Stomach (tissue), 9 donors: ENCODE measurements around the gene ZNF112. TPM values are rescaled to one million over a fixed set of nuclear protein-coding genes. Genes with fewer than 3 reads are reported as not detected.
"Not testable (repeated sequence)": the region's sequence is repeated elsewhere in the genome, so short reads cannot be mapped to it uniquely, and the experiment has no call there.

ENCODE experiments used
- DNase-seq, 2 donors: peaks; one replicate each; pipeline versions ENCODE4 v3.0.0 to v3.0.0-alpha.2; 2013 to 2019
- H3K27ac ChIP-seq, 5 donors: fragments of 200-600 bp in 4 of 5; sonication (generic) in 4 of 5; one replicate each; pipeline ENCODE4 v1.5.1; 2013 to 2019; ENCODE audit warnings: mild to moderate bottlenecking in 1 of 5, moderate library complexity in 1 of 5
- H3K27me3 ChIP-seq, 3 donors: fragments of 200-600 bp; sonication (generic); one replicate each; pipeline ENCODE4 v1.5.1; 2017 to 2019; ENCODE audit warnings: mixed run types in 1 of 3
- H3K36me3 ChIP-seq, 4 donors: fragments of 200-600 bp; sonication (generic); 1 replicate in 3 of 4; 2 replicates in 1 of 4; pipeline ENCODE4 v1.5.1; 2016 to 2019
- H3K4me1 ChIP-seq, 4 donors: fragments of 200-600 bp; sonication (generic); one replicate each; pipeline ENCODE4 v1.5.1; 2016 to 2019
- H3K4me3 ChIP-seq, 4 donors: fragments of 200-600 bp; sonication (generic) in 3 of 4; one replicate each; pipeline ENCODE4 v1.5.1; 2016 to 2019; ENCODE audit warnings: mild to moderate bottlenecking in 1 of 4
- H3K9me3 ChIP-seq, 4 donors: fragments of 200-600 bp; sonication (generic); one replicate each; pipeline ENCODE4 v1.5.1; 2016 to 2019
- CTCF ChIP-seq, 7 experiments: fragments of 450-650 bp in 4 of 7; fragments of 200-600 bp in 3 of 7; sonication (generic) in 3 of 7; IDR thresholded peaks; one replicate each; pipeline ENCODE4 v1.5.1; 2016 to 2019; ENCODE audit warnings: antibody characterized with exemption in 7 of 7, control low read depth in 2 of 7, mild to moderate bottlenecking in 1 of 7
- EP300 ChIP-seq: sonication (generic); formaldehyde crosslinking; IDR thresholded peaks from one replicate; pipeline ENCODE4 v1.6.1; 2017; ENCODE audit warnings: antibody characterized with exemption
- POLR2A ChIP-seq, 4 donors: fragments of 450-650 bp; IDR thresholded peaks; one replicate each; pipeline ENCODE4 v1.6.1; 2016; ENCODE audit warnings: antibody characterized with exemption in 4 of 4, control low read depth in 2 of 4, mild to moderate bottlenecking in 1 of 4, moderate library complexity in 1 of 4
- POLR2AphosphoS5 ChIP-seq, 3 donors: sonication (generic); formaldehyde crosslinking; IDR thresholded peaks; one replicate each; pipeline ENCODE4 v1.6.1; 2016; ENCODE audit warnings: antibody characterized with exemption in 3 of 3
- WGBS, 5 donors: extraction: QIAGEN DNeasy Blood & Tissue Kit in 3 of 5; methylation state at CpG; one replicate each; pipeline versions ENCODE4 v1.1.5 to v1.1.7; 2013 to 2018; 5-methylcytosine and 5-hydroxymethylcytosine counted together
- intact Hi-C: fragments of 100-400 bp; cut with DNase I; formaldehyde crosslinking; loops from one replicate; pipeline ENCODE4 v1.15.1; 2023; ENCODE audit warnings: low total_unique reads
- polyA plus RNA-seq, 3 donors: library from polyadenylated mRNA; stranded (reverse); fragments of 200-250 nt; gene quantifications; one replicate each; pipeline ENCODE4 v1.2.3, GENCODE V29; 2013
- total RNA-seq, 5 donors: library from RNA; depleted of rRNA; stranded (reverse); fragments of >200 nt; gene quantifications; one replicate each; pipeline versions ENCODE4 v1.1.0 to v1.2.3, GENCODE V29; 2014 to 2016
- donor health status: healthy with polysubstance abuse.
- donor health status: Bipolar disorder and iron deficiency.
- donor health status: healthy.

The ZNF112 gene
- total and polyA plus RNA-seq, 8 donors: 1.1 to 20.1 (median 1.4) TPM

DNA sequence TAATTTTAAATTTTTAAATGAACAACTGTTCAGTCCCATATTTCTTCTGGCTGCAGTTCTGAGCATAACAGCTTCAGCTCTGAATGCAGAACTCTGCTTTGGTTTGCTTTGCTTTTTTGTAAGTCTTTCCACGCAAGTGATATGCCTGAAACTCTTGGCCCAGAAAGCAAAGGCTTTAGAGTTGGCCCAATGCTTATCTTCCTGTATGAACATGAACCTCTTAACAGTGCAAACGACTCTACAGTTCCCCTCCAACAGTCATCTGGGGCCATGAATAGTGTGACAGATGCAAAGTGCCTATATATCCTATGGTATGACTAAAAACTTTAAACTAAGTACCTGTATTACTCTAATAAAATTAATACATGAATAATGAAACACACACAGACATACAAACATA, 14.7 kb downstream of the ZNF112 start:
- TF ChIP-seq POLR2AphosphoS5 (IDR thresholded peaks at IDR 0.05) (no peak), CTCF (IDR thresholded peaks at IDR 0.05) (no peak), EP300 (no peak), POLR2A (IDR thresholded peaks at IDR 0.05) (no peak)
- intact Hi-C loops: no loop called here
- H3K36me3 ChIP-seq: peaks cover 14 to 88% (median 63%) of the 10 kb centered on the region in 4 donors
- no peak for DNase-seq
- WGBS, 5 donors: 72 to 87% (median 86%) methylated on average over 2 of the region's 2 CpGs
- peaks cover 6 to 90% (median 67%) of the 10 kb centered on the region in 4 donors for H3K9me3 ChIP-seq
- H3K27ac ChIP-seq: no peak overlapping the region
- H3K4me3 ChIP-seq: no peak overlapping the region
- no peaks in the 10 kb centered on the region for H3K4me1 ChIP-seq
- H3K27me3 ChIP-seq: no peaks in the 10 kb centered on the region

DNA sequence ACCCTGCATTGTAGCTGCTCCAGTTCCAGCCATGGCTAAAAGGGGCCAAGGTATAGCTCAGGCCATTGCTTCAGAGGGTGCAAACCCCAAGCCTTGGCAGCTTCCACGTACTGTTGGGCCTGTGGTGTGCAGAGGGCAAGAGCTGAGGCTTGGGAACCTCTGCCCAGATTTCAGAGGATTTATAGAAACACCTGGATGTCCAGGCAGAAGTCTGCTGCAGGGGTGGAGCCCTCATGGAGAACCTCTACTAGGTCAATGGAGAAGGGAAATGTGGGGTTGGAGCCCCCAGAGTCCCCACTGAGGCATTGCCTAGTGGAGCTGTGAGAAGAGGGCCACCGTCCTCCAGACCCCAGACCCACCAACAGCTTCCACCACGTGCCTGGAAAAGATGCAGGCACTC, 21.8 kb downstream of the ZNF112 start:
- intact Hi-C loops: not testable (repeated sequence)

GRCh38 chr19:44332145-44332544, 24.3 kb downstream of the ZNF112 start:
- WGBS, 5 donors: 89 to 100% (median 96%) methylated on average over 1 of the region's 1 CpG
- Histone ChIP-seq H3K27me3 (no peaks in the 10 kb centered on the region), H3K9me3 (peaks cover 29 to 98% (median 89%) of the 10 kb centered on the region in 4 donors), H3K4me3 (no peak overlapping the region), H3K36me3 (peaks cover 71 to 99% (median 98%) of the 10 kb centered on the region in 4 donors), H3K27ac (no peak overlapping the region), H3K4me1 (no peaks in the 10 kb centered on the region)
- no peak for DNase-seq
- TF ChIP-seq CTCF (IDR thresholded peaks at IDR 0.05) (no peak), POLR2AphosphoS5 (IDR thresholded peaks at IDR 0.05) (no peak), POLR2A (IDR thresholded peaks at IDR 0.05) (no peak), EP300 (no peak)
- intact Hi-C loops: no loop called here

More for the DNA sequence above, 21.8 kb downstream of the ZNF112 start:
- H3K4me3 ChIP-seq, H3K27ac ChIP-seq, H3K4me1 ChIP-seq, H3K27me3 ChIP-seq, DNase-seq: not testable (repeated sequence)
- 59 to 84% (median 75%) methylated on average over 3 of the region's 3 CpGs for WGBS, 5 donors
- Histone ChIP-seq H3K9me3 (peaks cover 25 to 92% (median 74%) of the 10 kb centered on the region in 4 donors), H3K36me3 (peaks cover 59 to 97% (median 97%) of the 10 kb centered on the region in 4 donors)

DNA sequence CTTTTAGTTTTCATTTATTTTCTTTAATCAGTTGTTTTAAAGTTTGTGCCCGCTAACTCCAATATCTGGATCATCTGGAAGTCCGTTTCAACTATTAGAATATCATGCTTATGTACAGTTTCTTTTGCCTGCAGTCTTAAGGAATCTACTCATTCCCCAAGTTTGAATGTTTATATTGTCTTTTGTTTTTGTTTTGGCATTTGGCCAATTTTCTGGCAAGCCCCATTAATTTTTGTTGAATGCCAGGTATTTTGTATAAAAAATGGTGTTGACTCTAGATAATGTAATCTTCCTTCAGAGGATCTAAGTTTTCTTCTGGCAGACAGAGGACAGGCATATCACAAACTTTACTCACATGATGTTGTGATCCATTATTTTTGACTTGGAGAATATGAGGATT, 40.6 kb downstream of the ZNF112 start:
- TF ChIP-seq CTCF (IDR thresholded peaks at IDR 0.05): no peak
- H3K36me3 ChIP-seq: no peaks in the 10 kb centered on the region
- WGBS, 5 donors: 60 to 80% (median 68%) methylated on average over 2 of the region's 2 CpGs
- H3K4me3 ChIP-seq: no peak overlapping the region
- H3K27ac ChIP-seq: no peak overlapping the region
- no peak for DNase-seq
- no peaks in the 10 kb centered on the region for H3K27me3 ChIP-seq
- intact Hi-C loops: no loop called here
- peaks cover 1 to 99% (median 81%) of the 10 kb centered on the region in 4 donors for H3K9me3 ChIP-seq
- no peaks in the 10 kb centered on the region for H3K4me1 ChIP-seq

DNA sequence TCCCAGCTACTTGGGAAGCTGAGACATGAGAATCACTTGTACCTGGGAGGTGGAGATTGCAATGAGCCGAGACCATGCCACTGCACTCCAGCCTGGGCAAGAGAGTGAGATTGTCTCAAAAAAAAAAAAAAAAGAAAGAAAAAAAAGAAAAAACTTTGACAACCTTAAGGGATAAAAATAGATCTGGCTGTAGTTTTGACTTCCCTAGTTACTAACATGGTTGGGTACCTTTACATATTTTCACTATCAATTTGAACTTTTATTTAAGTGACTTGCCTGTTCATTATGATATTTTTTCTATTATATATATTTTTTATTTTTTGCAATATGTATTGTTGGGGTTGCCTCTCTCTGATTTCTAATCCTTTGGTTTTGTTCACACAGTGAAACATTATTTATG, 43.2 kb downstream of the ZNF112 start:
- H3K36me3 ChIP-seq: no peaks in the 10 kb centered on the region
- no peak for TF ChIP-seq CTCF (IDR thresholded peaks at IDR 0.05)
- TF ChIP-seq POLR2AphosphoS5 (IDR thresholded peaks at IDR 0.05): no peak
- no peak for TF ChIP-seq EP300
- TF ChIP-seq POLR2A (IDR thresholded peaks at IDR 0.05): no peak
- H3K4me3 ChIP-seq: no peak overlapping the region
- H3K27ac ChIP-seq: no peak overlapping the region
- no peaks in the 10 kb centered on the region for H3K27me3 ChIP-seq
- H3K9me3 ChIP-seq: peaks cover 0 to 99% (median 73%) of the 10 kb centered on the region in 4 donors
- 90 to 100% (median 95%) methylated on average over 1 of the region's 1 CpG for WGBS, 5 donors
- H3K4me1 ChIP-seq: no peaks in the 10 kb centered on the region
- intact Hi-C loops: no loop called here
- no peak for DNase-seq
